ENCODE data around the gene EPS8.

EPS8 gene

GRCh38 chr12:15688202-15688736 lies 100.9 kb downstream of the EPS8 start:
- no peak for DNase-seq

GRCh38 chr12:15687583-15687982 lies 101.6 kb downstream of the EPS8 start:
- no peak for DNase-seq

GRCh38 chr12:15684896-15685658 lies 104.1 kb downstream of the EPS8 start:
- no peak for DNase-seq

- no peak for DNase-seq
Observed at GRCh38 chr12:15682826-15683225, 106.4 kb downstream of the EPS8 start.

GRCh38 chr12:15679151-15679550 lies 110.0 kb downstream of the EPS8 start:
- DNase-seq, result no peak

- DNase-seq, result no peak
Observed at GRCh38 chr12:15677726-15678201, 111.4 kb downstream of the EPS8 start.

GRCh38 chr12:15677228-15677627 lies 112.0 kb downstream of the EPS8 start:
- DNase-seq, result no peak

GRCh38 chr12:15672671-15673270 lies 116.4 kb downstream of the EPS8 start:
- no peak for DNase-seq

GRCh38 chr12:15670756-15671155 lies 118.4 kb downstream of the EPS8 start:
- DNase-seq, result no peak

- no peak for DNase-seq
Observed at GRCh38 chr12:15669256-15669948, 119.8 kb downstream of the EPS8 start.

GRCh38 chr12:15664491-15664890 lies 124.7 kb downstream of the EPS8 start:
- no peak for DNase-seq

- DNase-seq, result no peak
Observed at GRCh38 chr12:15662983-15663659, 126.1 kb downstream of the EPS8 start.

GRCh38 chr12:15662303-15662980 lies 126.7 kb downstream of the EPS8 start:
- no peak for DNase-seq

GRCh38 chr12:15651371-15651770 lies 137.8 kb downstream of the EPS8 start:
- DNase-seq, result no peak

- no peak for DNase-seq
Observed at GRCh38 chr12:15650399-15651128, 138.6 kb downstream of the EPS8 start.

GRCh38 chr12:15649347-15649746 lies 139.8 kb downstream of the EPS8 start:
- no peak for DNase-seq

GRCh38 chr12:15648558-15648957 lies 140.6 kb downstream of the EPS8 start:
- DNase-seq, result no peak

GRCh38 chr12:15646581-15646980 lies 142.6 kb downstream of the EPS8 start:
- DNase-seq, result no peak

- DNase-seq, result no peak
Observed at GRCh38 chr12:15644700-15645099, 144.5 kb downstream of the EPS8 start.

GRCh38 chr12:15638231-15638630 lies 151.0 kb downstream of the EPS8 start:
- DNase-seq, result no peak

GRCh38 chr12:15636060-15636890 lies 152.9 kb downstream of the EPS8 start:
- DNase-seq, result no peak

All from RPMI8226 (cell line).